ENCODE results near the gene PAPOLG. TPM values are rescaled to one million over a fixed set of nuclear protein-coding genes. Genes with fewer than 3 reads are reported as not detected.

The PAPOLG gene
- total RNA-seq, 1 experiment from 2014 or later = 14.4 TPM

- intact Hi-C loops (cut with micrococcal nuclease; ENCODE audit: unreplicated experiment) = no loop called here
- Mint-ChIP-seq H3K4me1 (ENCODE audit: low read depth, unreplicated experiment) (no peaks in the 10 kb centered on the region), H3K9me3 (ENCODE audit: low read depth, unreplicated experiment) (no peaks in the 10 kb centered on the region), H3K27me3 (ENCODE audit: unreplicated experiment) (no peaks in the 10 kb centered on the region), H3K36me3 (ENCODE audit: insufficient read depth, unreplicated experiment) (no peaks in the 10 kb centered on the region), H3K4me3 (ENCODE audit: low read depth, unreplicated experiment) (no peak overlapping the region), H3K27ac (ENCODE audit: unreplicated experiment) (no peak overlapping the region)
- TF ChIP-seq CTCF (IDR thresholded peaks at IDR 0.05; ENCODE audit: unreplicated experiment) = no peak
- no TSS peak for BruUV-seq (replicated peaks)
- no peak for DNase-seq
- CTCF ChIA-PET = interaction anchor here (1.2 kb wide), 1 partner anchor 195 kb away, joined by 5 read pairs; no protein-coding TSS in a partner anchor
Measured at GRCh38 chr2:60804473-60804872, 48.4 kb downstream of the PAPOLG start.

- BruUV-seq (replicated peaks) = no TSS peak
- CTCF ChIA-PET = no interaction called here
- H3K27me3 Mint-ChIP-seq (ENCODE audit: unreplicated experiment) = no peaks in the 10 kb centered on the region
- TF ChIP-seq CTCF (IDR thresholded peaks at IDR 0.05; ENCODE audit: unreplicated experiment) = no peak
- no peaks in the 10 kb centered on the region for H3K4me1 Mint-ChIP-seq (ENCODE audit: low read depth, unreplicated experiment)
- H3K27ac Mint-ChIP-seq (ENCODE audit: unreplicated experiment) = no peak overlapping the region
- DNase-seq = no peak
- intact Hi-C loops (cut with micrococcal nuclease; ENCODE audit: unreplicated experiment) = no loop called here
- no peaks in the 10 kb centered on the region for H3K36me3 Mint-ChIP-seq (ENCODE audit: insufficient read depth, unreplicated experiment)
- H3K9me3 Mint-ChIP-seq (ENCODE audit: low read depth, unreplicated experiment) = no peaks in the 10 kb centered on the region
- no peak overlapping the region for H3K4me3 Mint-ChIP-seq (ENCODE audit: low read depth, unreplicated experiment)
Measured at GRCh38 chr2:60806595-60806987, 50.5 kb downstream of the PAPOLG start.

- no peaks in the 10 kb centered on the region for H3K4me1 Mint-ChIP-seq (ENCODE audit: low read depth, unreplicated experiment)
- H3K9me3 Mint-ChIP-seq (ENCODE audit: low read depth, unreplicated experiment) = no peaks in the 10 kb centered on the region
- no peak for DNase-seq
- H3K27ac Mint-ChIP-seq (ENCODE audit: unreplicated experiment) = no peak overlapping the region
- H3K27me3 Mint-ChIP-seq (ENCODE audit: unreplicated experiment) = no peaks in the 10 kb centered on the region
- no peak for TF ChIP-seq CTCF (IDR thresholded peaks at IDR 0.05; ENCODE audit: unreplicated experiment)
- H3K4me3 Mint-ChIP-seq (ENCODE audit: low read depth, unreplicated experiment) = no peak overlapping the region
- intact Hi-C loops (cut with micrococcal nuclease; ENCODE audit: unreplicated experiment) = no loop called here
- no TSS peak for BruUV-seq (replicated peaks)
- CTCF ChIA-PET = no interaction called here
- no peaks in the 10 kb centered on the region for H3K36me3 Mint-ChIP-seq (ENCODE audit: insufficient read depth, unreplicated experiment)
Measured at GRCh38 chr2:60806988-60807681, 51.1 kb downstream of the PAPOLG start.

- BruUV-seq (replicated peaks) = no TSS peak
Measured at GRCh38 chr2:60808330-60808801, 52.3 kb downstream of the PAPOLG start.

More at GRCh38 chr2:60808330-60808801, 52.3 kb downstream of the PAPOLG start:
- H3K36me3 Mint-ChIP-seq (ENCODE audit: insufficient read depth, unreplicated experiment) = no peaks in the 10 kb centered on the region
- TF ChIP-seq CTCF (IDR thresholded peaks at IDR 0.05; ENCODE audit: unreplicated experiment) = no peak
- no peak for DNase-seq
- H3K9me3 Mint-ChIP-seq (ENCODE audit: low read depth, unreplicated experiment) = no peaks in the 10 kb centered on the region
- peaks cover 4% of the 10 kb centered on the region for H3K27me3 Mint-ChIP-seq (ENCODE audit: unreplicated experiment)
- H3K27ac Mint-ChIP-seq (ENCODE audit: unreplicated experiment) = no peak overlapping the region
- H3K4me1 Mint-ChIP-seq (ENCODE audit: low read depth, unreplicated experiment) = no peaks in the 10 kb centered on the region
- intact Hi-C loops (cut with micrococcal nuclease; ENCODE audit: unreplicated experiment) = no loop called here
- CTCF ChIA-PET = interaction anchor here (1.7 kb wide), 1 partner anchor 9 kb away, joined by 3 read pairs; no protein-coding TSS in a partner anchor
- no peak overlapping the region for H3K4me3 Mint-ChIP-seq (ENCODE audit: low read depth, unreplicated experiment)

Measured in Calu3 (cell line).